Neural progenitor cell (in vitro differentiated cells): Measurements from ENCODE around the gene CCDC179. TPM values are rescaled to one million over a fixed set of nuclear protein-coding genes. Genes with fewer than 3 reads are reported as not detected.
A peak's percentile ranks its signal among the peaks of the same experiment; 100 is the strongest.

Experiments used
- DNase-seq: peaks from one replicate; pipeline ENCODE4 v3.0.0-alpha.2; 2016; ENCODE audit warnings: low spot score
- H2AFZ ChIP-seq: fragments of 200-600 bp; sonication (generic); replicated peaks from 2 replicates; pipeline ENCODE4 v1.6.1; 2016; ENCODE audit warnings: antibody characterized with exemption
- H3F3A ChIP-seq: fragments of 200-600 bp; sonication (generic); 2 replicates; pipeline ENCODE4 v1.6.1; 2016; ENCODE audit warnings: antibody characterized with exemption, low read depth
- H3K27ac ChIP-seq: fragments of 200-600 bp; sonication (generic); 2 replicates; pipeline ENCODE4 v1.5.1; 2016; ENCODE audit warnings: mild to moderate bottlenecking
- H3K27me3 ChIP-seq: fragments of 200-600 bp; sonication (generic); 2 replicates; pipeline ENCODE4 v1.6.1; 2016; ENCODE audit warnings: mild to moderate bottlenecking, moderate library complexity
- H3K36me3 ChIP-seq: fragments of 200-600 bp; sonication (generic); 2 replicates; pipeline ENCODE4 v1.5.1; 2016
- H3K4me1 ChIP-seq: fragments of 200-600 bp; sonication (generic); 2 replicates; pipeline ENCODE4 v1.6.1; 2016; ENCODE audit warnings: mixed run types
- H3K4me2 ChIP-seq: fragments of 200-600 bp; sonication (generic); 2 replicates; pipeline ENCODE4 v1.6.1; 2016
- H3K4me3 ChIP-seq: fragments of 200-600 bp; sonication (generic); 2 replicates; pipeline ENCODE4 v1.5.1; 2016
- H3K79me2 ChIP-seq: fragments of 200-600 bp; sonication (generic); 2 replicates; pipeline ENCODE4 v1.6.1; 2016; ENCODE audit warnings: low read depth
- H3K9ac ChIP-seq: fragments of 200-600 bp; sonication (generic); 2 replicates; pipeline ENCODE4 v1.6.1; 2016
- H3K9me3 ChIP-seq: fragments of 200-600 bp; sonication (generic); 2 replicates; pipeline ENCODE4 v1.5.1; 2016; ENCODE audit warnings: low read depth
- H4K20me1 ChIP-seq: fragments of 200-600 bp; sonication (generic); 2 replicates; pipeline ENCODE4 v1.6.1; 2016; ENCODE audit warnings: low read depth
- H3K27ac Mint-ChIP-seq: 3 replicates; pipeline ENCODE4 v1.8.0; 2021; ENCODE audit warnings: mixed read lengths
- H3K27me3 Mint-ChIP-seq: 2 replicates; pipeline ENCODE4 v1.8.0; 2022; ENCODE audit warnings: low read depth, mild to moderate bottlenecking, inconsistent platforms, moderate library complexity, mixed read lengths; ENCODE audit not compliant: insufficient read depth
- H3K36me3 Mint-ChIP-seq: 3 replicates; pipeline ENCODE4 v1.8.0; 2021; ENCODE audit warnings: mixed read lengths
- H3K4me1 Mint-ChIP-seq: 3 replicates; pipeline ENCODE4 v1.8.0; 2021; ENCODE audit warnings: mixed read lengths
- H3K4me3 Mint-ChIP-seq: 3 replicates; pipeline ENCODE4 v1.8.0; 2021; ENCODE audit warnings: mild to moderate bottlenecking, moderate library complexity, mixed read lengths
- H3K9me3 Mint-ChIP-seq: 3 replicates; pipeline ENCODE4 v1.8.0; 2020; ENCODE audit warnings: mixed read lengths
- CTCF ChIP-seq: fragments of 200-600 bp; sonication (generic); IDR thresholded peaks from 2 replicates; pipeline ENCODE4 v1.5.1; 2017; ENCODE audit warnings: antibody characterized with exemption, mild to moderate bottlenecking
- EZH2 ChIP-seq: fragments of 200-600 bp; sonication (generic); IDR thresholded peaks from 2 replicates; pipeline ENCODE4 v1.6.1; 2017; ENCODE audit warnings: antibody characterized with exemption, mild to moderate bottlenecking, moderate library complexity
- EZH2phosphoT487 ChIP-seq: fragments of 200-600 bp; sonication (generic); IDR thresholded peaks from 2 replicates; pipeline ENCODE4 v1.6.1; 2017; ENCODE audit warnings: antibody characterized with exemption
- total RNA-seq: library from RNA; depleted of rRNA; stranded (reverse); fragments of >200 nt; gene quantifications from 2 replicates; pipeline ENCODE4 v1.2.3, GENCODE V29; 2015; ENCODE audit warnings: low replicate concordance

Gene CCDC179
- total RNA-seq, 1 donor from 2014 or later, result not detected

- Mint-ChIP-seq H3K4me3 (peak overlapping the region; percentile 96), H3K36me3 (no peaks in the 10 kb centered on the region), H3K27me3 (peaks cover 2% of the 10 kb centered on the region), H3K27ac (no peak overlapping the region), H3K4me1 (peaks cover 8% of the 10 kb centered on the region), H3K9me3 (no peaks in the 10 kb centered on the region)
- no peak overlapping the region for H2AFZ ChIP-seq
- H3K4me3 ChIP-seq, result peak overlapping the region; percentile 86
- H3K4me2 ChIP-seq, result peak overlapping the region; percentile 40
- no peak overlapping the region for H3K9ac ChIP-seq
- H3K36me3 ChIP-seq, result peaks cover 6% of the 10 kb centered on the region
- H3K79me2 ChIP-seq, result no peaks in the 10 kb centered on the region
- H3F3A ChIP-seq, result no peaks in the 10 kb centered on the region
- H3K9me3 ChIP-seq, result no peaks in the 10 kb centered on the region
- no peak for TF ChIP-seq EZH2phosphoT487
- TF ChIP-seq EZH2, result no peak
- TF ChIP-seq CTCF, result no peak
- DNase-seq, result no peak
- peaks cover 15% of the 10 kb centered on the region for H3K4me1 ChIP-seq
- H3K27ac ChIP-seq, result no peak overlapping the region
- H3K27me3 ChIP-seq, result peaks cover 11% of the 10 kb centered on the region
- no peaks in the 10 kb centered on the region for H4K20me1 ChIP-seq
These were observed 30.2 kb downstream of the CCDC179 start for GRCh38 chr11:22830082-22830414.

GRCh38 chr11:22829231-22830081, 30.8 kb downstream of the CCDC179 start, which contains the start of gene SVIP:
TSS of gene SVIP (minus strand) at chr11:22829801. CDS start at chr11:22829748, 53 bp downstream.
- no peaks in the 10 kb centered on the region for H4K20me1 ChIP-seq
- TF ChIP-seq EZH2 (no peak), EZH2phosphoT487 (no peak), CTCF (peak; percentile 69)
- H3K9me3 ChIP-seq, result no peaks in the 10 kb centered on the region
- H3K36me3 ChIP-seq, result peaks cover 6% of the 10 kb centered on the region
- H3K9me3 Mint-ChIP-seq, result no peaks in the 10 kb centered on the region
- no peak within 1 kb of the TSS for H3K27ac Mint-ChIP-seq
- peaks cover 15% of the 10 kb centered on the region for H3K4me1 ChIP-seq
- H3K4me2 ChIP-seq, result peak within 1 kb of the TSS; percentile 87
- DNase-seq, result peak; percentile 95
- peak within 1 kb of the TSS; percentile 86 for H3K4me3 ChIP-seq
- H3K27ac ChIP-seq, result no peak within 1 kb of the TSS
- peaks cover 11% of the 10 kb centered on the region for H3K27me3 ChIP-seq
- no peaks in the 10 kb centered on the region for H3F3A ChIP-seq
- peak within 1 kb of the TSS; percentile 96 for H3K4me3 Mint-ChIP-seq
- no peaks in the 10 kb centered on the region for H3K79me2 ChIP-seq
- peak within 1 kb of the TSS; percentile 95 for H2AFZ ChIP-seq
- H3K36me3 Mint-ChIP-seq, result peaks cover 5% of the 10 kb centered on the region
- peaks cover 8% of the 10 kb centered on the region for H3K4me1 Mint-ChIP-seq
- peaks cover 2% of the 10 kb centered on the region for H3K27me3 Mint-ChIP-seq
- H3K9ac ChIP-seq, result peak within 1 kb of the TSS; percentile 31

GRCh38 chr11:22828373-22828772, 31.9 kb downstream of the CCDC179 start:
- Mint-ChIP-seq H3K4me3 (peak overlapping the region; percentile 96), H3K36me3 (peaks cover 8% of the 10 kb centered on the region), H3K9me3 (no peaks in the 10 kb centered on the region), H3K4me1 (peaks cover 8% of the 10 kb centered on the region), H3K27ac (no peak overlapping the region), H3K27me3 (peaks cover 2% of the 10 kb centered on the region)
- Histone ChIP-seq H4K20me1 (no peaks in the 10 kb centered on the region), H3K27ac (no peak overlapping the region), H3K36me3 (peaks cover 6% of the 10 kb centered on the region), H3K79me2 (no peaks in the 10 kb centered on the region), H3K4me2 (peak overlapping the region; percentile 87), H3K27me3 (peaks cover 11% of the 10 kb centered on the region), H3K4me3 (peak overlapping the region; percentile 86), H3K9ac (no peak overlapping the region), H2AFZ (no peak overlapping the region), H3F3A (no peaks in the 10 kb centered on the region), H3K4me1 (peaks cover 15% of the 10 kb centered on the region), H3K9me3 (no peaks in the 10 kb centered on the region)
- TF ChIP-seq CTCF (no peak), EZH2 (no peak), EZH2phosphoT487 (no peak)
- DNase-seq, result no peak
